ENCODE results near the gene FOCAD.

FOCAD gene

GRCh38 chr9:20685769-20686168 is 1.7 kb downstream of the FOCAD start:
- DNase-seq (ENCODE audit: low read depth in 1 of 2, low spot score in 1 of 2), result no peak
- no peak for TF ChIP-seq JUND (IDR thresholded peaks at IDR 0.05; ENCODE audit: low read depth)
- in situ Hi-C loops (cut with HindIII; ENCODE audit: low pct_unique_long_range_greater_than_20kb, low sequenced_read_pairs), result no loop called here

DNA sequence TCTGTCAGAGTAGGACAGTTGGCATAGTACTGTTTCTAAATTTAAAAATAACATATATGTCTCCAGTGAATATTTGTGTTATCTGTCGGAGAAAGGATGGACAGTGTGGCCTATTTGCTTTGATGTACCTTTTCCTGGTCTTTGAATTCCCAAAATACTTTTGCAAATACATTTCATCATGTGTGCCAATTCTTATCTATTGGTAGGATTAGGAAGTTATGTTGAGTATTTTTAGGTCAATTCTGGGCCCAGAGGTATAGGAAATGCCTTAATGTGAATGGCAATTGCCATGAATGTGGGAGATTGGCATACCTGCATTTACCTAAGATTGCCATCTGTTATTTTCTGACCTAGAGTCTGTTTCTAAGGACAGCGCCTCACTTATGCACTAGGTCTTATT is 5.8 kb downstream of the FOCAD start:
- no peak for TF ChIP-seq JUND (IDR thresholded peaks at IDR 0.05; ENCODE audit: low read depth)
- no peak for DNase-seq (ENCODE audit: low read depth in 1 of 2, low spot score in 1 of 2)
- in situ Hi-C loops (cut with HindIII; ENCODE audit: low pct_unique_long_range_greater_than_20kb, low sequenced_read_pairs), result no loop called here

GRCh38 chr9:20692554-20692953 is 8.5 kb downstream of the FOCAD start:
- no peak for TF ChIP-seq JUND (IDR thresholded peaks at IDR 0.05; ENCODE audit: low read depth)
- in situ Hi-C loops (cut with HindIII; ENCODE audit: low pct_unique_long_range_greater_than_20kb, low sequenced_read_pairs), result no loop called here
- DNase-seq (ENCODE audit: low read depth in 1 of 2, low spot score in 1 of 2), result no peak

GRCh38 chr9:20693068-20693467 is 9.0 kb downstream of the FOCAD start:
- TF ChIP-seq JUND (IDR thresholded peaks at IDR 0.05; ENCODE audit: low read depth), result no peak
- no peak for DNase-seq (ENCODE audit: low read depth in 1 of 2, low spot score in 1 of 2)
- in situ Hi-C loops (cut with HindIII; ENCODE audit: low pct_unique_long_range_greater_than_20kb, low sequenced_read_pairs), result no loop called here

GRCh38 chr9:20694248-20694647 is 10.2 kb downstream of the FOCAD start:
- TF ChIP-seq JUND (IDR thresholded peaks at IDR 0.05; ENCODE audit: low read depth), result no peak
- in situ Hi-C loops (cut with HindIII; ENCODE audit: low pct_unique_long_range_greater_than_20kb, low sequenced_read_pairs), result no loop called here
- no peak for DNase-seq (ENCODE audit: low read depth in 1 of 2, low spot score in 1 of 2)

DNA sequence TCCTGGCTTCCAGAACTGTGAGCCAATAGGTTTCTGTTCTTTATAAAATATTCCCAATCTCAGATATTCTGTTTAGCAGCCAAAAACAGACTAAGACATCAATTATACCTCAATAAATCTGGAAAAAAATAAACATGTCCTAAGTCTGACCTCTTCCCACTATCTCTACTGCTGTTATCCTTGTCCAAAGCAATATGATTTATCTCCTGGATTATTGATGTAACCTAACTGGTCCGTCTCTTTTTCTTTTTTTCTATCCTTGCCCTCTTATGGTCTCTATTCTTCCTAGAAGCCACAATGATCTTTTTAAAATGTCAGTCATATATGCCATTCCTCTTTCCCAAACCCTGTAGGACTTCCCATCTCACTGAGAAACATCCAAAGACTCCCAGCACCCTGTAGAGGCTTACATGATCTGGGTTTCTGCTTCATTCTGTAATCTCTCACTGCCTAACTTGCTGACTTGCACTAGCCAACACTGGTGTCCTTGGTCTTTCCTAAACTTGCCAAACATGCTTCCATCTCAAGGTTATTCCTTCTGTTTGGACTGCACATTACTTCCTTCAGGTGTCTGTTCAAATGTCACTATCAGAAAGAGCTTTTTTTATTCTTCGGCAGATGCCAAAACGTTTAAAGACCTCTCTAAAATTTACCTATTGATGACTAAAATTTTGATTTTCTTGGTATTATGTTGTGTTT is 13.1 kb downstream of the FOCAD start:
- in situ Hi-C loops (cut with HindIII; ENCODE audit: low pct_unique_long_range_greater_than_20kb, low sequenced_read_pairs), result no loop called here
- TF ChIP-seq JUND (IDR thresholded peaks at IDR 0.05; ENCODE audit: low read depth), result no peak
- no peak for DNase-seq (ENCODE audit: low read depth in 1 of 2, low spot score in 1 of 2)

DNA sequence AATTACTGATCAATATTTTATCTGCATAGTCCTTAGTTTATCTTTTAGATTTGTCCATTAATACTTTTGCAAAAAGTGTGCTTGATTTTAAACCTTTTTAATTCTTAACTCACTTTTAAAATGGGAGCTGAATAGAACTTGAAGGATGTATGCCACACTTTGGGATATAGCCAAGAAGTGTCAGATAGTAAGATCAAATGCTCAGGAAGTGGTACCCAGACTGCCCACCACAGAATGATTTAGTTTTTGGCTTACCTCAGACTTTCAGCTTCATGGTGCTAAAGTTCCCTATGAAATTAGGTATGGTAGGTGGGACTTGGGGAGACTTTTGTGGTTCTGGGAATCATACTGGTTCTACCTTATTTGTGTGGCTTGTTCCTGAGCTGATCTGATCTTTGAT is 14.7 kb downstream of the FOCAD start:
- TF ChIP-seq JUND (IDR thresholded peaks at IDR 0.05; ENCODE audit: low read depth), result no peak
- no peak for DNase-seq (ENCODE audit: low read depth in 1 of 2, low spot score in 1 of 2)
- in situ Hi-C loops (cut with HindIII; ENCODE audit: low pct_unique_long_range_greater_than_20kb, low sequenced_read_pairs), result no loop called here

DNA sequence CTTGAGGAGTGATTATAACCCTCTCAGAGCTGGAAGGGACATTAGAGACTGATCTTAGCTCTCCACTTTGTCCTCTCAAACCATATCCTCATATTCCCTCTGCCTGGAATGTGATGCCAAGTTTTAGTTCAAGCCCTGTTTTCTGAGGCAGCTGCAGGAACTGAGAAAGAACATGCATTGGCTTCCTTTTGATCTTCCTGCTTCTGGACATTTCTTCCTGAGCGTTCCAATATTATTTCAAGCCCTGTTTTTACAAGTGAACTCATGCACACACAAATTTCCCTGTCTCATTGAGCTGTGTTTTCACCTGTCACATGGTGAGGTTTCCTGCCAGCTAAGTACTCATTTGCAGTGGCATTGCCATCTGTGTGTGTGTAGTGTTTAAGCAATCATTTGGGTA is 17.0 kb downstream of the FOCAD start:
- DNase-seq (ENCODE audit: low read depth in 1 of 2, low spot score in 1 of 2), result no peak
- TF ChIP-seq JUND (IDR thresholded peaks at IDR 0.05; ENCODE audit: low read depth), result no peak
- in situ Hi-C loops (cut with HindIII; ENCODE audit: low pct_unique_long_range_greater_than_20kb, low sequenced_read_pairs), result no loop called here

GRCh38 chr9:20702570-20702969 is 18.5 kb downstream of the FOCAD start:
- no peak for TF ChIP-seq JUND (IDR thresholded peaks at IDR 0.05; ENCODE audit: low read depth)
- in situ Hi-C loops (cut with HindIII; ENCODE audit: low pct_unique_long_range_greater_than_20kb, low sequenced_read_pairs), result no loop called here
- DNase-seq (ENCODE audit: low read depth in 1 of 2, low spot score in 1 of 2), result no peak

GRCh38 chr9:20703146-20703545 is 19.1 kb downstream of the FOCAD start:
- TF ChIP-seq JUND (IDR thresholded peaks at IDR 0.05; ENCODE audit: low read depth), result no peak
- no peak for DNase-seq (ENCODE audit: low read depth in 1 of 2, low spot score in 1 of 2)
- in situ Hi-C loops (cut with HindIII; ENCODE audit: low pct_unique_long_range_greater_than_20kb, low sequenced_read_pairs), result no loop called here

DNA sequence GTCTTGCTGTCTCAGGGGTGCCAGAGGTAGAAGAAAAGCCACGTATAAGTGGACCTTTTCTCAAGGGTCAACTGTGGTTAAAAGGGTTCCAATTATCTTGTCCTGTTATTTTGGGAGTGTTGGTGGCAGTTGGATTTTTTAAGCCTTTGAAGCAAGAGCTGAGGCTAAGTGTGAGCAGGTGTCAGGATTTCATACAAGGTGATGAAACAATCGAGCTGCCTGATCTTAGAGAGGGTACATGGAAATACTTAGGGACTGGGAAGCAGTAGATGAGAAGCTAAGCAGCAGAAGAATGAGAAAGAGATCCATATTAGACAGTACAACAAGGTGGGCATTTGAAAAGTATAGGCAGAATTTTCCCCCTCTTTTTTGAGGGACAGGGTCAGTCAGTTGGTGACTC is 23.6 kb downstream of the FOCAD start:
- TF ChIP-seq JUND (IDR thresholded peaks at IDR 0.05; ENCODE audit: low read depth), result no peak
- in situ Hi-C loops (cut with HindIII; ENCODE audit: low pct_unique_long_range_greater_than_20kb, low sequenced_read_pairs), result no loop called here
- no peak for DNase-seq (ENCODE audit: low read depth in 1 of 2, low spot score in 1 of 2)

DNA sequence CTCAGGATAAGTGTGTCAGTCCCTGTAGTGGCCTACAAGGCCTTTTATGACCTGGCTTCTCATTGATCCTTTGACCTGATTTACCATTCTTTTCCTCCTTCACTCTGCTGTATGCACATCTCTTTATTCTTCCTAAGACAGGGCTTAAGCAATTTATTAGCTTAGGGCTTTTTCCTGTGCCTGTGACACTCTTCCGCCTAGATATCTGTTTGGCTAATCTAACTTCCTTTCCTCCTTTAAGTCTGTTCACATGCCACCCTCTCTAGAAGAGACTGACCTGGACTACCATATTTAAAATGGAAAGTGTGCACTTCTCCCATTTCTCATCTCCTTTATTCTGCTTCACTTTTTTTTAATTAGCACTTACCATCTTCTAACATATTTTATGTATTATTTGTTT is 29.1 kb downstream of the FOCAD start:
- no peak for TF ChIP-seq JUND (IDR thresholded peaks at IDR 0.05; ENCODE audit: low read depth)
- in situ Hi-C loops (cut with HindIII; ENCODE audit: low pct_unique_long_range_greater_than_20kb, low sequenced_read_pairs), result no loop called here
- DNase-seq (ENCODE audit: low read depth in 1 of 2, low spot score in 1 of 2), result peak in 1 of 2 experiments; percentile 30

GRCh38 chr9:20714442-20715415 is 30.7 kb downstream of the FOCAD start:
- TF ChIP-seq JUND (IDR thresholded peaks at IDR 0.05; ENCODE audit: low read depth), result no peak
- DNase-seq (ENCODE audit: low read depth in 1 of 2, low spot score in 1 of 2), result no peak
- in situ Hi-C loops (cut with HindIII; ENCODE audit: low pct_unique_long_range_greater_than_20kb, low sequenced_read_pairs), result no loop called here
